Transverse colon (tissue), 4 donors: ENCODE measurements around the gene SPAG17. TPM values are rescaled to one million over a fixed set of nuclear protein-coding genes. Genes with fewer than 3 reads are reported as not detected.

Experiments used
- DNase-seq: peaks from one replicate; pipeline ENCODE4 v3.0.0-alpha.2; 2019
- H3K27ac ChIP-seq, 4 donors: fragments of 200-600 bp; sonication (generic); 2 replicates each; pipeline ENCODE4 v1.5.1; 2016 to 2018; ENCODE audit warnings: inconsistent platforms in 4 of 4
- H3K27me3 ChIP-seq: fragments of 200-600 bp; sonication (generic); 2 replicates; pipeline ENCODE4 v1.5.1; 2017; ENCODE audit warnings: inconsistent platforms
- H3K36me3 ChIP-seq, 4 donors: fragments of 200-600 bp; sonication (generic); 2 replicates each; pipeline ENCODE4 v1.5.1; 2017 to 2019; ENCODE audit warnings: inconsistent platforms in 4 of 4
- H3K4me1 ChIP-seq, 4 donors: fragments of 200-600 bp; sonication (generic); 2 replicates each; pipeline ENCODE4 v1.5.1; 2017 to 2020; ENCODE audit warnings: inconsistent platforms in 4 of 4
- H3K4me3 ChIP-seq, 4 donors: fragments of 200-600 bp; sonication (generic); 1 replicate in 1 of 4; 2 replicates in 3 of 4; pipeline versions ENCODE4 v1.5.1 to v1.6.1; 2017 to 2019; ENCODE audit warnings: inconsistent platforms in 4 of 4
- H3K9me3 ChIP-seq, 2 donors: fragments of 200-600 bp; sonication (generic); 2 replicates each; pipeline ENCODE4 v1.5.1; 2017 to 2019; ENCODE audit warnings: inconsistent platforms in 2 of 2
- EP300 ChIP-seq: sonication (generic); formaldehyde crosslinking; IDR thresholded peaks from one replicate; pipeline ENCODE4 v1.6.1; 2017; ENCODE audit warnings: antibody characterized with exemption, low read depth
- POLR2A ChIP-seq: fragments of 450-650 bp; IDR thresholded peaks from one replicate; pipeline ENCODE4 v1.6.1; 2016; ENCODE audit warnings: antibody characterized with exemption, mild to moderate bottlenecking, moderate library complexity
- POLR2AphosphoS5 ChIP-seq, 3 donors: sonication (generic); formaldehyde crosslinking; IDR thresholded peaks; one replicate each; pipeline ENCODE4 v1.6.1; 2016; ENCODE audit warnings: antibody characterized with exemption in 3 of 3
- WGBS, 2 donors: methylation state at CpG; one replicate each; pipeline ENCODE4 v1.1.5; 2018; ENCODE audit warnings: low coverage in 1 of 2; 5-methylcytosine and 5-hydroxymethylcytosine counted together
- in situ Hi-C, 4 donors: fragments of 200-750 bp; cut with MboI; loops; one replicate each; pipeline versions ENCODE4 v1.15.0 to v1.15.1; 2017; ENCODE audit warnings: low sequenced_read_pairs in 3 of 4, low pct_ligation_motif_present in 1 of 4, low pct_unique_long_range_greater_than_20kb in 1 of 4
- intact Hi-C: fragments of 100-400 bp; cut with DNase I; formaldehyde crosslinking; loops from one replicate; pipeline ENCODE4 v1.15.1; 2023; ENCODE audit warnings: low total_unique reads
- total RNA-seq, 4 donors: library from RNA; depleted of rRNA; stranded (reverse); fragments of >200 nt; gene quantifications; one replicate each; pipeline ENCODE4 v1.1.0, GENCODE V29; 2016
- TF ChIP-seq, protein P1 (sequence below), 5 experiments: fragments of 200-600 bp in 3 of 5; fragments of 450-650 bp in 2 of 5; sonication (generic) in 3 of 5; IDR thresholded peaks; 1 replicate in 2 of 5; 2 replicates in 3 of 5; pipeline ENCODE4 v1.5.1; 2016 to 2017; ENCODE audit warnings: antibody characterized with exemption in 5 of 5, inconsistent platforms in 3 of 5, mild to moderate bottlenecking in 2 of 5, moderate library complexity in 1 of 5

SPAG17 gene
- total RNA-seq, 4 donors from 2014 or later = not detected

- Histone ChIP-seq H3K4me1 (peaks cover 16 to 33% (median 25%) of the 10 kb centered on the region in 4 donors), H3K27me3 (no peaks in the 10 kb centered on the region), H3K36me3 (peaks cover 0 to 25% (median 10%) of the 10 kb centered on the region in 4 donors), H3K4me3 (no peak overlapping the region), H3K9me3 (no peaks in the 10 kb centered on the region), H3K27ac (no peak overlapping the region)
- in situ Hi-C loops (no loop called here), intact Hi-C loops (no loop called here)
- no peak for DNase-seq
- WGBS, 2 donors = 50 to 93% methylated on average over 1 to 4 of the region's 4 CpGs
- TF ChIP-seq, protein P1, sequence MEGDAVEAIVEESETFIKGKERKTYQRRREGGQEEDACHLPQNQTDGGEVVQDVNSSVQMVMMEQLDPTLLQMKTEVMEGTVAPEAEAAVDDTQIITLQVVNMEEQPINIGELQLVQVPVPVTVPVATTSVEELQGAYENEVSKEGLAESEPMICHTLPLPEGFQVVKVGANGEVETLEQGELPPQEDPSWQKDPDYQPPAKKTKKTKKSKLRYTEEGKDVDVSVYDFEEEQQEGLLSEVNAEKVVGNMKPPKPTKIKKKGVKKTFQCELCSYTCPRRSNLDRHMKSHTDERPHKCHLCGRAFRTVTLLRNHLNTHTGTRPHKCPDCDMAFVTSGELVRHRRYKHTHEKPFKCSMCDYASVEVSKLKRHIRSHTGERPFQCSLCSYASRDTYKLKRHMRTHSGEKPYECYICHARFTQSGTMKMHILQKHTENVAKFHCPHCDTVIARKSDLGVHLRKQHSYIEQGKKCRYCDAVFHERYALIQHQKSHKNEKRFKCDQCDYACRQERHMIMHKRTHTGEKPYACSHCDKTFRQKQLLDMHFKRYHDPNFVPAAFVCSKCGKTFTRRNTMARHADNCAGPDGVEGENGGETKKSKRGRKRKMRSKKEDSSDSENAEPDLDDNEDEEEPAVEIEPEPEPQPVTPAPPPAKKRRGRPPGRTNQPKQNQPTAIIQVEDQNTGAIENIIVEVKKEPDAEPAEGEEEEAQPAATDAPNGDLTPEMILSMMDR (IDR thresholded peaks at IDR 0.05) = no peak
- TF ChIP-seq POLR2A = no peak
- TF ChIP-seq EP300 = no peak
- TF ChIP-seq POLR2AphosphoS5 (IDR thresholded peaks at IDR 0.05) = no peak
Observed at GRCh38 chr1:117932576-117932975, 252.5 kb downstream of the SPAG17 start.

DNA sequence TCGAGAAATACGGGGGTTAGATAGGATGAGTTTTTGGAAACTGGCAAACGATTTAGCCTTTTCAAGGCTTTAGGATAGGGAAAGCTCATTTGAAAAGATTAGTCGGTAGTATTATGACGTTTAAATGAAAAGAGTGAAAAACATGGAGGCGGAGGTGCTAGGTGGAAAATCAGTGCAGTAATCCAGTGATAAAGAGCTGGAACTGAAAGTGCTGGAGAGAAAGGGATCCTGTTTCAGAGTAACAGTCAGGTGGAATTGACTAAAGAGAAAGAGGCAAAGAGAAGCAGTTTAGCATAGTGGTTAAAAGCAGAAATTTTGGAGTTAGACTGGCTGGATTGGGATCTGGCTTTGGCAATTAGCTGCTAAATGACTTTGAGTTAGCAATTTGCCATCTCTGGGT is 254.5 kb downstream of the SPAG17 start:
- intact Hi-C loops = no loop called here
- Histone ChIP-seq H3K4me3 (peak overlapping the region; percentile 76 to 90 (median 88)), H3K4me1 (peaks cover 16 to 36% (median 25%) of the 10 kb centered on the region in 4 donors), H3K9me3 (no peaks in the 10 kb centered on the region), H3K27ac (peak overlapping the region; percentile 87 to 96 (median 93)), H3K36me3 (peaks cover 0 to 10% (median 4%) of the 10 kb centered on the region in 4 donors), H3K27me3 (no peaks in the 10 kb centered on the region)
- no peak for DNase-seq
- WGBS, 2 donors = 1 to 7% methylated on average over 6 of the region's 6 CpGs
- no peak for TF ChIP-seq POLR2AphosphoS5 (IDR thresholded peaks at IDR 0.05)
- TF ChIP-seq, protein P1 (IDR thresholded peaks at IDR 0.05) = no peak
- no peak for TF ChIP-seq EP300
- no peak for TF ChIP-seq POLR2A
- in situ Hi-C loops = no loop called here

- intact Hi-C loops = no loop called here
Observed at GRCh38 chr1:117930173-117930447, 254.9 kb downstream of the SPAG17 start.

GRCh38 chr1:117929343-117930172 is 255.5 kb downstream of the SPAG17 start, which contains the start of the genes GDAP2 and WDR3:
Gene GDAP2 (minus strand): TSS chr1:117929621. CDS start chr1:117920357, 9,264 bp downstream.
Gene WDR3 (plus strand): TSS chr1:117929739. CDS start chr1:117933320, 3,581 bp downstream.
- Histone ChIP-seq H3K27ac (peak within 1 kb of the TSS; percentile 87 to 96 (median 93)), H3K9me3 (no peaks in the 10 kb centered on the region), H3K4me1 (peaks cover 16 to 45% (median 25%) of the 10 kb centered on the region in 4 donors), H3K27me3 (no peaks in the 10 kb centered on the region), H3K4me3 (peak within 1 kb of the TSS; percentile 76 to 90 (median 88)), H3K36me3 (peaks cover 0 to 4% (median 0%) of the 10 kb centered on the region in 4 donors)
- 0% methylated on average over 57 of the region's 64 CpGs; no CpG with 5 or more reads in 1 of the 2 donors for WGBS, 2 donors
- TF ChIP-seq POLR2A (peak; percentile 75), POLR2AphosphoS5 (IDR thresholded peaks at IDR 0.05) (peak; percentile 70 to 87 (median 85))
- TF ChIP-seq, protein P1 (IDR thresholded peaks at IDR 0.05) = no peak
- intact Hi-C loops (no loop called here), in situ Hi-C loops (no loop called here)
- peak; percentile 98 for DNase-seq

More at GRCh38 chr1:117930173-117930447, 254.9 kb downstream of the SPAG17 start:
- Histone ChIP-seq H3K27me3 (no peaks in the 10 kb centered on the region), H3K36me3 (peaks cover 0 to 8% (median 2%) of the 10 kb centered on the region in 4 donors), H3K9me3 (no peaks in the 10 kb centered on the region), H3K4me3 (peak overlapping the region; percentile 76 to 90 (median 88)), H3K4me1 (peaks cover 16 to 40% (median 25%) of the 10 kb centered on the region in 4 donors), H3K27ac (peak overlapping the region; percentile 87 to 96 (median 93))
- no peak for DNase-seq
- in situ Hi-C loops = no loop called here
- no peak for TF ChIP-seq EP300
- TF ChIP-seq POLR2AphosphoS5 (IDR thresholded peaks at IDR 0.05) = no peak
- no peak for TF ChIP-seq POLR2A
- TF ChIP-seq, protein P1 (IDR thresholded peaks at IDR 0.05) = no peak
- 0 to 3% methylated on average over 12 of the region's 12 CpGs for WGBS, 2 donors
